Keratinocyte (primary cell): ENCODE measurements around the gene RGS18. TPM values are rescaled to one million over a fixed set of nuclear protein-coding genes. Genes with fewer than 3 reads are reported as not detected.

Experiments used
- DNase-seq: peaks from one replicate; pipeline ENCODE4 v3.0.0-alpha.2; 2011; ENCODE audit warnings: low read depth, missing footprints, low spot score
- FAIRE-seq: peaks from 2 replicates; lab custom pipeline; 2011; peaks lifted over from hg19 to GRCh38; lab: Jason Lieb, UNC
- H2AFZ ChIP-seq: 2 replicates; pipeline ENCODE4 v1.6.0; 2012; ENCODE audit warnings: low read length, control low read depth, inconsistent platforms; ENCODE audit not compliant: control insufficient read depth
- H3K27ac ChIP-seq: 2 replicates; pipeline ENCODE4 v1.5.1; 2011; ENCODE audit warnings: low read length; ENCODE audit not compliant: control insufficient read depth, insufficient read depth
- H3K27me3 ChIP-seq: 3 replicates; pipeline ENCODE4 v1.6.0; 2011; ENCODE audit warnings: low read length; ENCODE audit not compliant: control insufficient read depth, insufficient read depth; ENCODE audit errors: extremely low read depth
- H3K36me3 ChIP-seq, 2 experiments: 2 replicates in 1 of 2; 3 replicates in 1 of 2; pipeline ENCODE4 v1.5.1; 2011; ENCODE audit warnings: low read length in 2 of 2, mild to moderate bottlenecking in 1 of 2; ENCODE audit not compliant: control insufficient read depth in 2 of 2, insufficient read depth in 2 of 2; ENCODE audit errors: extremely low read depth in 1 of 2
- H3K4me1 ChIP-seq: 3 replicates; pipeline ENCODE4 v1.5.1; 2011; ENCODE audit warnings: low read length; ENCODE audit not compliant: control insufficient read depth, insufficient read depth; ENCODE audit errors: extremely low read depth
- H3K4me2 ChIP-seq: 3 replicates; pipeline ENCODE4 v1.6.0; 2011; ENCODE audit warnings: low read depth, low read length; ENCODE audit not compliant: control insufficient read depth, insufficient read depth; ENCODE audit errors: extremely low read depth
- H3K4me3 ChIP-seq, 3 experiments: fragments of 200-600 bp in 1 of 3; sonication (generic) in 1 of 3; 2 replicates in 2 of 3; 3 replicates in 1 of 3; pipeline ENCODE4 v1.5.1; 2011 to 2016; ENCODE audit warnings: low read length in 3 of 3, mild to moderate bottlenecking in 3 of 3, control low read depth in 2 of 3, inconsistent platforms in 1 of 3, low read depth in 1 of 3, mixed read lengths in 1 of 3, mixed run types in 1 of 3, moderate library complexity in 1 of 3; ENCODE audit not compliant: control insufficient read depth in 2 of 3, insufficient read depth in 2 of 3; ENCODE audit errors: extremely low read depth in 1 of 3
- H3K79me2 ChIP-seq: 2 replicates; pipeline ENCODE4 v1.6.0; 2012; ENCODE audit warnings: low read length; ENCODE audit not compliant: control insufficient read depth, insufficient read depth
- H3K9ac ChIP-seq: 3 replicates; pipeline ENCODE4 v1.6.0; 2011; ENCODE audit warnings: low read length; ENCODE audit not compliant: control insufficient read depth, insufficient read depth; ENCODE audit errors: extremely low read depth
- H3K9me1 ChIP-seq: 3 replicates; pipeline ENCODE4 v1.6.0; 2011; ENCODE audit warnings: low read length; ENCODE audit not compliant: control insufficient read depth, insufficient read depth; ENCODE audit errors: extremely low read depth
- H3K9me3 ChIP-seq: 2 replicates; pipeline ENCODE4 v1.5.1; 2012; ENCODE audit warnings: low read depth, low read length; ENCODE audit not compliant: control insufficient read depth
- H4K20me1 ChIP-seq: 3 replicates; pipeline ENCODE4 v1.6.0; 2011; ENCODE audit warnings: low read length; ENCODE audit not compliant: control insufficient read depth, insufficient read depth; ENCODE audit errors: extremely low read depth
- EZH2 ChIP-seq: IDR thresholded peaks from one replicate; pipeline ENCODE4 v1.6.1; 2012; ENCODE audit warnings: inconsistent platforms, mild to moderate bottlenecking, low read length, moderate library complexity
- dilution Hi-C: fragments of 300-500 bp; cut with MboI; formaldehyde crosslinking; loops from one replicate; pipeline ENCODE4 v1.7.0; 2020; ENCODE audit warnings: low sequenced_read_pairs; ENCODE audit not compliant: extremely low pct_ligation_motif_present
- polyA plus RNA-seq, 5 experiments: library from polyadenylated mRNA; depleted of rRNA in 3 of 5; stranded (reverse) in 3 of 5; stranded (forward) in 1 of 5; unstranded in 1 of 5; fragments of >200 nt; gene quantifications; 1 replicate in 1 of 5; 2 replicates in 3 of 5; 3 replicates in 1 of 5; pipeline versions ENCODE4 v1.2.1 to v1.2.3, GENCODE V29; 2011 to 2012; ENCODE audit warnings: missing spikeins in 2 of 5, low read depth in 1 of 5, low replicate concordance in 1 of 5
- TF ChIP-seq, protein P1 (sequence below), 3 experiments: IDR thresholded peaks in 1 of 3; conservative IDR thresholded peaks in 1 of 3; optimal IDR thresholded peaks in 1 of 3; 2 replicates in 2 of 3; 3 replicates in 1 of 3; pipeline versions ENCODE3 to v1.5.1; 2011; ENCODE audit warnings: low read length in 3 of 3, mild to moderate bottlenecking in 3 of 3, moderate library complexity in 2 of 3, control low read depth in 1 of 3, inconsistent platforms in 1 of 3; ENCODE audit not compliant: insufficient read depth in 2 of 3; ENCODE audit errors: extremely low read depth in 1 of 3

Gene RGS18
- polyA plus RNA-seq, 1 donor (not counting 4 experiments of a cell fraction or from before 2014, with no cell fraction given) = 1.6 TPM

DNA sequence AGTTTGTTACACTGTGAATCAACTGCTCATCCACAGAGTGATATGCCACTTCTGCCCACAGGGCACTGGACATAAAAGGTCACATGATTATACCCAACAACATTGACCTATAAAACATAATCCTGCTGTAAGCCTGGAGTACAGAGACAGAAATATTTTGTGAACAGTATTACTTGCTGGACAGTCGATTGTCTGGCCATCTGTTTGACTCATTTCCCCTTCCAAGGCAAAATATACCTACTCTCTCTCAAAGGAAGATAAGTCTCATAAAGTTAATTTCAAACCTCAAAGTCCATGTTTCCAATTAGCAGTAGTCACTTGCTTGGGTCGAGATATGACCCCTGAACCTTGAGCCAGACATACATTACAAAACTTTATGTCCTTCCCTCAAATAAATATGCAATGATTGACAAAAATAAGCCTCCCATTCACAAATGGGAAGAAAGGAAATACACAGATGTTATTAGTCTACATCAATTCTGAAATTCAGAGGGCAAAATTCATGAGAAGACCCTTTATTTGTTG lies 39.3 kb upstream of the RGS18 start:
- Histone ChIP-seq H3K4me1 (no peaks in the 10 kb centered on the region), H3K36me3 (no peaks in the 10 kb centered on the region), H4K20me1 (no peaks in the 10 kb centered on the region), H3K9ac (no peak overlapping the region), H3K79me2 (no peaks in the 10 kb centered on the region), H3K27me3 (no peaks in the 10 kb centered on the region), H3K4me2 (no peak overlapping the region), H3K4me3 (no peak overlapping the region), H3K27ac (no peak overlapping the region), H3K9me1 (no peaks in the 10 kb centered on the region), H3K9me3 (no peaks in the 10 kb centered on the region), H2AFZ (no peak overlapping the region)
- dilution Hi-C loops = no loop called here
- no peak for TF ChIP-seq EZH2
- TF ChIP-seq, protein P1, sequence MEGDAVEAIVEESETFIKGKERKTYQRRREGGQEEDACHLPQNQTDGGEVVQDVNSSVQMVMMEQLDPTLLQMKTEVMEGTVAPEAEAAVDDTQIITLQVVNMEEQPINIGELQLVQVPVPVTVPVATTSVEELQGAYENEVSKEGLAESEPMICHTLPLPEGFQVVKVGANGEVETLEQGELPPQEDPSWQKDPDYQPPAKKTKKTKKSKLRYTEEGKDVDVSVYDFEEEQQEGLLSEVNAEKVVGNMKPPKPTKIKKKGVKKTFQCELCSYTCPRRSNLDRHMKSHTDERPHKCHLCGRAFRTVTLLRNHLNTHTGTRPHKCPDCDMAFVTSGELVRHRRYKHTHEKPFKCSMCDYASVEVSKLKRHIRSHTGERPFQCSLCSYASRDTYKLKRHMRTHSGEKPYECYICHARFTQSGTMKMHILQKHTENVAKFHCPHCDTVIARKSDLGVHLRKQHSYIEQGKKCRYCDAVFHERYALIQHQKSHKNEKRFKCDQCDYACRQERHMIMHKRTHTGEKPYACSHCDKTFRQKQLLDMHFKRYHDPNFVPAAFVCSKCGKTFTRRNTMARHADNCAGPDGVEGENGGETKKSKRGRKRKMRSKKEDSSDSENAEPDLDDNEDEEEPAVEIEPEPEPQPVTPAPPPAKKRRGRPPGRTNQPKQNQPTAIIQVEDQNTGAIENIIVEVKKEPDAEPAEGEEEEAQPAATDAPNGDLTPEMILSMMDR (optimal IDR thresholded peaks at IDR 0.05 in 1 of 3, IDR thresholded peaks at IDR 0.05 in 1 of 3, conservative IDR thresholded peaks at IDR 0.05 in 1 of 3; ENCODE audit: extremely low read depth in 1 of 3, insufficient read depth in 2 of 3, low read length in 3 of 3) = no peak
- FAIRE-seq = no peak
- no peak for DNase-seq

DNA sequence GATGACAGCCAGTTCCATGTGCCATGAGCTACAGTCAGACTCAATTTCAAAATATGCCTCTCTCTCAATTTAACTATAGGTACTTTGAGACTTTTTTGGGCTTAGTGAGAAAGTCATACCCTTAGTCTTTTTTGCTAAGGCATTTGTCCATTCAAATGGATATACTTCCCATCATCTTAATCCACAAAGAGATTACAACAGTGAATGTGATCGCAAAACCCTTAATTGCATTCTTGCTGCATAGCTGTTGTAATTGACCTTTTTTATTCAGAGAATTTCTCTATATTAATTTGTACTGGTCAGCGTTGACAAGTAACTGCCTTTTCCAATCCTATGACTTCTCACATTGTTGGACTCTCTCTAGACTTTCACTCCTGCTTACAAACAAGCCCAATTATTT lies 38.6 kb upstream of the RGS18 start:
- Histone ChIP-seq H3K27ac (no peak overlapping the region), H3K4me1 (no peaks in the 10 kb centered on the region)
- FAIRE-seq = no peak

More for the DNA sequence above, 38.6 kb upstream of the RGS18 start:
- Histone ChIP-seq H3K4me2 (no peak overlapping the region), H4K20me1 (no peaks in the 10 kb centered on the region), H3K9me1 (no peaks in the 10 kb centered on the region), H3K79me2 (no peaks in the 10 kb centered on the region), H3K9me3 (no peaks in the 10 kb centered on the region), H2AFZ (no peak overlapping the region), H3K4me3 (no peak overlapping the region), H3K27me3 (no peaks in the 10 kb centered on the region), H3K36me3 (no peaks in the 10 kb centered on the region), H3K9ac (no peak overlapping the region)
- TF ChIP-seq EZH2 = no peak
- TF ChIP-seq, protein P1 (optimal IDR thresholded peaks at IDR 0.05 in 1 of 3, IDR thresholded peaks at IDR 0.05 in 1 of 3, conservative IDR thresholded peaks at IDR 0.05 in 1 of 3; ENCODE audit: extremely low read depth in 1 of 3, insufficient read depth in 2 of 3, low read length in 3 of 3) = no peak
- dilution Hi-C loops = no loop called here
- no peak for DNase-seq
